ENCODE measurements around the gene FARS2.

Gene FARS2

GRCh38 chr6:5701174-5701573, 439.9 kb downstream of the FARS2 start:
- Histone ChIP-seq H3K4me3 (ENCODE audit: low read depth in 1 of 2, low read length in 2 of 2) (no peak overlapping the region), H3K27me3 (ENCODE audit: control insufficient read depth in 1 of 2, insufficient read depth in 2 of 2, low read length in 2 of 2) (no peaks in the 10 kb centered on the region), H3K9me3 (ENCODE audit: low read length) (no peaks in the 10 kb centered on the region), H3K27ac (ENCODE audit: low read depth, low read length) (no peak overlapping the region), H3K9ac (ENCODE audit: low read length) (no peak overlapping the region), H3K36me3 (ENCODE audit: insufficient read depth, low read length) (no peaks in the 10 kb centered on the region), H3K4me1 (ENCODE audit: insufficient read depth, low read length) (no peaks in the 10 kb centered on the region)

- Histone ChIP-seq H3K27ac (ENCODE audit: low read depth, low read length) (no peak overlapping the region), H3K9ac (ENCODE audit: low read length) (no peak overlapping the region), H3K4me1 (ENCODE audit: insufficient read depth, low read length) (no peaks in the 10 kb centered on the region), H3K9me3 (ENCODE audit: low read length) (no peaks in the 10 kb centered on the region), H3K4me3 (ENCODE audit: low read depth in 1 of 2, low read length in 2 of 2) (no peak overlapping the region), H3K27me3 (ENCODE audit: control insufficient read depth in 1 of 2, insufficient read depth in 2 of 2, low read length in 2 of 2) (no peaks in the 10 kb centered on the region), H3K36me3 (ENCODE audit: insufficient read depth, low read length) (no peaks in the 10 kb centered on the region)
These were observed 443.4 kb downstream of the FARS2 start for GRCh38 chr6:5704708-5705107.

GRCh38 chr6:5705252-5705651, 443.9 kb downstream of the FARS2 start:
- Histone ChIP-seq H3K4me1 (ENCODE audit: insufficient read depth, low read length) (no peaks in the 10 kb centered on the region), H3K36me3 (ENCODE audit: insufficient read depth, low read length) (no peaks in the 10 kb centered on the region), H3K27me3 (ENCODE audit: control insufficient read depth in 1 of 2, insufficient read depth in 2 of 2, low read length in 2 of 2) (no peaks in the 10 kb centered on the region), H3K9me3 (ENCODE audit: low read length) (no peaks in the 10 kb centered on the region), H3K4me3 (ENCODE audit: low read depth in 1 of 2, low read length in 2 of 2) (no peak overlapping the region), H3K27ac (ENCODE audit: low read depth, low read length) (no peak overlapping the region), H3K9ac (ENCODE audit: low read length) (no peak overlapping the region)

- Histone ChIP-seq H3K4me3 (ENCODE audit: low read depth in 1 of 2, low read length in 2 of 2) (no peak overlapping the region), H3K27me3 (ENCODE audit: control insufficient read depth in 1 of 2, insufficient read depth in 2 of 2, low read length in 2 of 2) (no peaks in the 10 kb centered on the region), H3K9ac (ENCODE audit: low read length) (no peak overlapping the region), H3K9me3 (ENCODE audit: low read length) (no peaks in the 10 kb centered on the region), H3K36me3 (ENCODE audit: insufficient read depth, low read length) (no peaks in the 10 kb centered on the region), H3K4me1 (ENCODE audit: insufficient read depth, low read length) (no peaks in the 10 kb centered on the region), H3K27ac (ENCODE audit: low read depth, low read length) (no peak overlapping the region)
These were observed 445.1 kb downstream of the FARS2 start for GRCh38 chr6:5706124-5707033.

GRCh38 chr6:5707281-5708045, 446.1 kb downstream of the FARS2 start:
- no peaks in the 10 kb centered on the region for H3K4me1 ChIP-seq (ENCODE audit: insufficient read depth, low read length)
- no peaks in the 10 kb centered on the region for H3K36me3 ChIP-seq (ENCODE audit: insufficient read depth, low read length)
- no peak overlapping the region for H3K9ac ChIP-seq (ENCODE audit: low read length)
- no peaks in the 10 kb centered on the region for H3K27me3 ChIP-seq (ENCODE audit: control insufficient read depth in 1 of 2, insufficient read depth in 2 of 2, low read length in 2 of 2)
- no peaks in the 10 kb centered on the region for H3K9me3 ChIP-seq (ENCODE audit: low read length)
- no peak overlapping the region for H3K27ac ChIP-seq (ENCODE audit: low read depth, low read length)
- H3K4me3 ChIP-seq (ENCODE audit: low read depth in 1 of 2, low read length in 2 of 2) = no peak overlapping the region

- Histone ChIP-seq H3K36me3 (ENCODE audit: insufficient read depth, low read length) (no peaks in the 10 kb centered on the region), H3K9ac (ENCODE audit: low read length) (no peak overlapping the region), H3K4me3 (ENCODE audit: low read depth in 1 of 2, low read length in 2 of 2) (no peak overlapping the region), H3K9me3 (ENCODE audit: low read length) (no peaks in the 10 kb centered on the region), H3K4me1 (ENCODE audit: insufficient read depth, low read length) (no peaks in the 10 kb centered on the region), H3K27me3 (ENCODE audit: control insufficient read depth in 1 of 2, insufficient read depth in 2 of 2, low read length in 2 of 2) (no peaks in the 10 kb centered on the region), H3K27ac (ENCODE audit: low read depth, low read length) (no peak overlapping the region)
These were observed 449.2 kb downstream of the FARS2 start for GRCh38 chr6:5710516-5710915.

- Histone ChIP-seq H3K9ac (ENCODE audit: low read length) (no peak overlapping the region), H3K27ac (ENCODE audit: low read depth, low read length) (no peak overlapping the region), H3K27me3 (ENCODE audit: control insufficient read depth in 1 of 2, insufficient read depth in 2 of 2, low read length in 2 of 2) (no peaks in the 10 kb centered on the region), H3K9me3 (ENCODE audit: low read length) (no peaks in the 10 kb centered on the region), H3K4me3 (ENCODE audit: low read depth in 1 of 2, low read length in 2 of 2) (no peak overlapping the region), H3K36me3 (ENCODE audit: insufficient read depth, low read length) (no peaks in the 10 kb centered on the region), H3K4me1 (ENCODE audit: insufficient read depth, low read length) (no peaks in the 10 kb centered on the region)
These were observed 449.6 kb downstream of the FARS2 start for GRCh38 chr6:5710936-5711335.

- Histone ChIP-seq H3K27me3 (ENCODE audit: control insufficient read depth in 1 of 2, insufficient read depth in 2 of 2, low read length in 2 of 2) (no peaks in the 10 kb centered on the region), H3K36me3 (ENCODE audit: insufficient read depth, low read length) (no peaks in the 10 kb centered on the region), H3K4me1 (ENCODE audit: insufficient read depth, low read length) (no peaks in the 10 kb centered on the region), H3K9me3 (ENCODE audit: low read length) (no peaks in the 10 kb centered on the region), H3K27ac (ENCODE audit: low read depth, low read length) (no peak overlapping the region), H3K4me3 (ENCODE audit: low read depth in 1 of 2, low read length in 2 of 2) (no peak overlapping the region), H3K9ac (ENCODE audit: low read length) (no peak overlapping the region)
These were observed 451.3 kb downstream of the FARS2 start for GRCh38 chr6:5712349-5713215.

- H3K9me3 ChIP-seq (ENCODE audit: low read length) = no peaks in the 10 kb centered on the region
- H3K27me3 ChIP-seq (ENCODE audit: control insufficient read depth in 1 of 2, insufficient read depth in 2 of 2, low read length in 2 of 2) = no peaks in the 10 kb centered on the region
- H3K4me3 ChIP-seq (ENCODE audit: low read depth in 1 of 2, low read length in 2 of 2) = no peak overlapping the region
- no peak overlapping the region for H3K9ac ChIP-seq (ENCODE audit: low read length)
- no peaks in the 10 kb centered on the region for H3K36me3 ChIP-seq (ENCODE audit: insufficient read depth, low read length)
- H3K27ac ChIP-seq (ENCODE audit: low read depth, low read length) = no peak overlapping the region
- no peaks in the 10 kb centered on the region for H3K4me1 ChIP-seq (ENCODE audit: insufficient read depth, low read length)
These were observed 452.2 kb downstream of the FARS2 start for GRCh38 chr6:5713519-5713918.

GRCh38 chr6:5718231-5718947, 457.1 kb downstream of the FARS2 start:
- Histone ChIP-seq H3K9me3 (ENCODE audit: low read length) (no peaks in the 10 kb centered on the region), H3K27me3 (ENCODE audit: control insufficient read depth in 1 of 2, insufficient read depth in 2 of 2, low read length in 2 of 2) (no peaks in the 10 kb centered on the region), H3K27ac (ENCODE audit: low read depth, low read length) (no peak overlapping the region), H3K9ac (ENCODE audit: low read length) (no peak overlapping the region), H3K4me1 (ENCODE audit: insufficient read depth, low read length) (no peaks in the 10 kb centered on the region), H3K36me3 (ENCODE audit: insufficient read depth, low read length) (no peaks in the 10 kb centered on the region), H3K4me3 (ENCODE audit: low read depth in 1 of 2, low read length in 2 of 2) (no peak overlapping the region)
